Large intestine (tissue), 3 donors: ENCODE measurements around the gene CRK. TPM values are rescaled to one million over a fixed set of nuclear protein-coding genes. Genes with fewer than 3 reads are reported as not detected.
"Not testable (repeated sequence)": the region's sequence is repeated elsewhere in the genome, so short reads cannot be mapped to it uniquely, and the experiment has no call there.

Source experiments
- DNase-seq, 2 donors: peaks; one replicate each; pipeline versions ENCODE4 v3.0.0 to v3.0.0-alpha.2; 2013
- H3K27ac ChIP-seq: one replicate; pipeline ENCODE4 v1.5.1; 2013; ENCODE audit warnings: low read length
- H3K27me3 ChIP-seq: 2 replicates; pipeline ENCODE4 v1.6.1; 2013; ENCODE audit warnings: low read length; ENCODE audit not compliant: control insufficient read depth, insufficient read depth
- H3K36me3 ChIP-seq: 2 replicates; pipeline ENCODE4 v1.6.1; 2013; ENCODE audit warnings: low read length; ENCODE audit not compliant: control insufficient read depth, insufficient read depth
- H3K4me1 ChIP-seq: one replicate; pipeline ENCODE4 v1.6.1; 2013; ENCODE audit warnings: low read length; ENCODE audit not compliant: control insufficient read depth, insufficient read depth
- H3K4me3 ChIP-seq: one replicate; pipeline ENCODE4 v1.5.1; 2013; ENCODE audit warnings: low read length
- H3K9me3 ChIP-seq: one replicate; pipeline ENCODE4 v1.6.1; 2013; ENCODE audit warnings: mild to moderate bottlenecking, low read depth, low read length, moderate library complexity; ENCODE audit not compliant: control insufficient read depth
- WGBS: methylation state at CpG from one replicate; pipeline ENCODE4 v1.1.5; 2013; ENCODE audit warnings: low lambda C conversion rate; ENCODE audit not compliant: insufficient coverage; 5-methylcytosine and 5-hydroxymethylcytosine counted together
- polyA plus RNA-seq: library from polyadenylated mRNA; unstranded; fragments of 120-200 nt; gene quantifications from one replicate; pipeline ENCODE4 v1.2.1, GENCODE V29; 2013

The CRK gene
- polyA plus RNA-seq, 1 donor: 42.2 TPM

DNA sequence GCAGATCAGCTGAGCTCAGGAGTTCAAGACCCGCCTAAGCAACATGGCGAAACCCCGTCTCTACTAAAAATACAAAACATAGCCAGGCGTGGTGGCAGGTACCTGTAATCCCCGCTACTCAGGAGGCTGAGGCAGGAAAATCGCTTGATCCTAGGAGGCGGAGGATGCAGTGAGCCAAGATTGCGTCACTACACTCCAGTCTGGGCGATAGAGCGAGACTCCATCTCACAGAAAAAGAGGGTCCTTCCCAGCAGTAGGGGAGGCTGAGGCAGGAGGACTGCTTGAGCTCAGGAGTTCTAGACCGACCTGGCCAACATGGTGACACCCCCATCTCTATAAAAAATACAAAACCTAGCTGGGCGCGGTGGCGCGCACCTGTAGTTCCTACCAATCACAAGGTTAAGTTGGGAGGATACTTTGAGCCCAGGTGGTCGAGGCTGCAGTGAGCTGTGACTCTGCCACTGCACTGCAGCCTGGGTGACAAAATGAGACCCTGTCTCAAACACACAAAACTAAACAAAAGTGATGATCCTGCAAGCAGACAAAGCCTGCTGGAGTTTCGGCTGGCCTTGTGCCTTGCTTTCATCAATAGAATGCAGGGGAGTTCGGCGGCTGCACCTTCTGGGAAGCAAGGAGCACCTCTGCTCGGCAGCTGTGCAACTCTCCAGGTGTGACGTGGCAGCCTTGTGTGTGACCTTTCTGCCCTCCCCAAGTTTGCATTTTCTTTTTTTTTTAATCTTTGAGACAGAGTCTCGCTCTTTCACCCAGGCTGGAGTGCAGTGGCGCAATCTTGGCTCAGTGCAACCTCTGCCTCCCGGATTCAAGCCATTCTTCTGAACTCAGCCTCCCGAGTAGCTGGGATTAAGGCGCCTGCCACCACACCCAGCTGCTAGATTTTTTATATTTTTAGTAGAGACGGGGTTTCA lies 43.6 kb downstream of the CRK start:
- H3K27me3 ChIP-seq: no peaks in the 10 kb centered on the region
- H3K9me3 ChIP-seq: no peaks in the 10 kb centered on the region
- H3K4me1 ChIP-seq: no peaks in the 10 kb centered on the region
- H3K4me3 ChIP-seq: no peak overlapping the region
- peak in 1 of 2 donors; percentile 6 for DNase-seq
- WGBS: no CpG with 5 or more reads among the region's 27 CpGs
- H3K36me3 ChIP-seq: no peaks in the 10 kb centered on the region
- no peak overlapping the region for H3K27ac ChIP-seq

- Histone ChIP-seq H3K4me1 (peaks cover 8% of the 10 kb centered on the region), H3K27ac (no peak overlapping the region), H3K36me3 (no peaks in the 10 kb centered on the region), H3K9me3 (no peaks in the 10 kb centered on the region), H3K27me3 (no peaks in the 10 kb centered on the region), H3K4me3 (no peak overlapping the region)
- no peak for DNase-seq
- 90% methylated on average over 2 of the region's 4 CpGs for WGBS
These were observed 53.8 kb downstream of the CRK start for GRCh38 chr17:1402262-1402586.

GRCh38 chr17:1399679-1400512 lies 56.1 kb downstream of the CRK start, which contains the start of gene YWHAE:
Gene YWHAE, minus strand, starts transcription at chr17:1400222. Its CDS starts 112 bp downstream, at chr17:1400110.
- Histone ChIP-seq H3K36me3 (peaks cover 3% of the 10 kb centered on the region), H3K4me1 (peaks cover 9% of the 10 kb centered on the region), H3K9me3 (no peaks in the 10 kb centered on the region), H3K27ac (peak within 1 kb of the TSS; percentile 93), H3K27me3 (no peaks in the 10 kb centered on the region), H3K4me3 (peak within 1 kb of the TSS; percentile 83)
- peak; percentile 94 to 98 for DNase-seq
- whole genome bisulfite sequencing: no CpG with 5 or more reads among the region's 82 CpGs

DNA sequence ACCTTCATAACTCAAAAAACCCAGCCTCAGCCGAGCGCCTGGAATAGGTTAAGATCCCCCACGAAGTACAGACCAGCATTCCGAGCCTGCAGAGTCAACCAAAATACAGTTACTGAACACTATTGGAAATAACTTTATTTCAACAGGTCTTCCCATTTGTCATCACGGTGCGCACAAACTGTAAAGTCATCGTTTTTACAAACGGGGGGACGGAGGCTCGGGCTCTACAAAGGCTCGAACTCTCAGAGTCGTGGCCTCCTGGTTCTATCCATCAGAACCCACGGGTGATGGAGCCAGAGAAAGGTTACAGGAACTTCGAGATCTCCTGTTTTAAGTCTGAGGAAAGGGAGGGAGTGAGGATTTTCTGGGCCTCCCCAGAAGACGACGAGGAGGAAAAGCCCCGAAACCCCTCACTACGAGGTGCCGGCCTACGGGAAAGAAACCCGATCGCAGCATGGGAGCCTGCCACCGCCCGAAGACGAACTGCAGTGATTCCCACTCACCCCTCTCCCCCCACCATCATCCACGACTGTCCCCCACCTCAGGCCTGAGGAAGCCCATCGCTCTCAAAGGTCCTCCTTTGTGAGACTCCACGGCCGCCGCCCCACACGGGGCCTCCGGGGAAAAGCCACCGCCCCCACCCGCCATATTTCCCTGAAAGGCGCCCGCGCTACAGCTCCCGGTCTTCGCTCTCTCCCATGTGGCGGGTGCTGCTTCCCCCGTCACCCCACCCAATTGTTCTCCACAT lies 56.9 kb downstream of the CRK start:
- Histone ChIP-seq H3K9me3 (no peaks in the 10 kb centered on the region), H3K4me1 (peaks cover 10% of the 10 kb centered on the region), H3K27me3 (no peaks in the 10 kb centered on the region), H3K27ac (peak overlapping the region; percentile 93), H3K36me3 (peaks cover 3% of the 10 kb centered on the region), H3K4me3 (peak overlapping the region; percentile 83)
- no peak for DNase-seq
- WGBS: no CpG with 5 or more reads among the region's 41 CpGs

DNA sequence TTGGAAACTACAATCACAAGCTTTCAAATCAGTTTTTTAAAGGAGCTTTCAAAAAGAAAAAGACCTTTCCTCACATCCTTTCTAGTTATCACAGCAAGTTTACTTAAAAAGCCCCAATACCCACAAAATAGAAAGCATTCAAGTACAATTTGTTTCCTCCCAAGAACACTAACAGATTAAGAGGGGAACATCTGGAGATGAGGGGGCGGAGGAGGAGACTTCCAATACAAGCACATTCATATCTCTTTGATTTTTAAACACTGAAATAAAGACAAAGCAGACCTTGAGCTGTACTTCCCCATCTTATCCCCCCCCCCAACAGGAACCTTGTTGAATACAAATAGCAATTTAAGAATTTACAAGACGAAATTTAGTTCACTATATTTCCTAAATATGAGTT lies 58.0 kb downstream of the CRK start:
- Histone ChIP-seq H3K27ac (peak overlapping the region; percentile 3), H3K4me1 (peaks cover 13% of the 10 kb centered on the region)
- 0% methylated on average over 1 of the region's 2 CpGs for WGBS

GRCh38 chr17:1395876-1396665 lies 60.0 kb downstream of the CRK start:
- H3K4me1 ChIP-seq: peaks cover 26% of the 10 kb centered on the region
- H3K27ac ChIP-seq: not testable (repeated sequence)

More for the DNA sequence above, 58.0 kb downstream of the CRK start:
- H3K36me3 ChIP-seq: peaks cover 3% of the 10 kb centered on the region
- H3K27me3 ChIP-seq: no peaks in the 10 kb centered on the region
- peak overlapping the region; percentile 83 for H3K4me3 ChIP-seq
- H3K9me3 ChIP-seq: no peaks in the 10 kb centered on the region
- no peak for DNase-seq

DNA sequence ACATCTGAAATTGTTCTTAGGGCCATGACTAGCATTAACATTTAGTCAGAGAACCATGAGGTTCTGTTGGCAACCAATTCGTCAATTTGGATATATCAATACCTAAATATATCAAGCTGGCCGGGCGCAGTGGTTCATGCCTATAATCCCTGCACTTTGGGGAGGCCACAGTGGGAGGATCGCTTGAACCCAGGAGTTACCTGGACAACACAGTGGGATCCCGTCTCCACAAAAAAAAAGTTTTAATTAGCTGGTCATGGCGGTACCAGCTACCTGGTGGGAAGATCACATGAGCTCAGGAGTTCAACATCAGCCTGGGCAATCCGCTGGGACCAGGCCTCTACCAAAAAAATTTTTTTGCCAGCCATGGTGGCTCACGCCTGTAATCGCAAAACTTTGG lies 64.5 kb downstream of the CRK start:
- Histone ChIP-seq H3K9me3 (no peaks in the 10 kb centered on the region), H3K27ac (no peak overlapping the region), H3K36me3 (peaks cover 9% of the 10 kb centered on the region), H3K4me3 (no peak overlapping the region), H3K4me1 (peaks cover 46% of the 10 kb centered on the region), H3K27me3 (no peaks in the 10 kb centered on the region)
- no peak for DNase-seq
- WGBS: no CpG with 5 or more reads among the region's 9 CpGs

More at GRCh38 chr17:1395876-1396665, 60.0 kb downstream of the CRK start:
- not testable (repeated sequence) for DNase-seq, H3K4me3 ChIP-seq, H3K36me3 ChIP-seq, H3K27me3 ChIP-seq, H3K9me3 ChIP-seq
- WGBS: no CpG with 5 or more reads among the region's 26 CpGs

GRCh38 chr17:1390432-1391367 lies 65.3 kb downstream of the CRK start:
- H3K4me3 ChIP-seq: no peak overlapping the region
- H3K27me3 ChIP-seq: no peaks in the 10 kb centered on the region
- peaks cover 48% of the 10 kb centered on the region for H3K4me1 ChIP-seq
- no peaks in the 10 kb centered on the region for H3K9me3 ChIP-seq
- WGBS: no CpG with 5 or more reads among the region's 6 CpGs
- H3K27ac ChIP-seq: peak overlapping the region; percentile 14
- peaks cover 8% of the 10 kb centered on the region for H3K36me3 ChIP-seq
- peak in 1 of 2 donors; percentile 20 for DNase-seq
